C1 segment of cervical spinal cord (tissue), 14 donors: ENCODE measurements around the gene PIGS.

Experiments used
- DNase-seq, 14 donors: peaks; one replicate each; lab custom pipeline; 2025; lab: John Stamatoyannopoulos, UW

PIGS gene

DNA sequence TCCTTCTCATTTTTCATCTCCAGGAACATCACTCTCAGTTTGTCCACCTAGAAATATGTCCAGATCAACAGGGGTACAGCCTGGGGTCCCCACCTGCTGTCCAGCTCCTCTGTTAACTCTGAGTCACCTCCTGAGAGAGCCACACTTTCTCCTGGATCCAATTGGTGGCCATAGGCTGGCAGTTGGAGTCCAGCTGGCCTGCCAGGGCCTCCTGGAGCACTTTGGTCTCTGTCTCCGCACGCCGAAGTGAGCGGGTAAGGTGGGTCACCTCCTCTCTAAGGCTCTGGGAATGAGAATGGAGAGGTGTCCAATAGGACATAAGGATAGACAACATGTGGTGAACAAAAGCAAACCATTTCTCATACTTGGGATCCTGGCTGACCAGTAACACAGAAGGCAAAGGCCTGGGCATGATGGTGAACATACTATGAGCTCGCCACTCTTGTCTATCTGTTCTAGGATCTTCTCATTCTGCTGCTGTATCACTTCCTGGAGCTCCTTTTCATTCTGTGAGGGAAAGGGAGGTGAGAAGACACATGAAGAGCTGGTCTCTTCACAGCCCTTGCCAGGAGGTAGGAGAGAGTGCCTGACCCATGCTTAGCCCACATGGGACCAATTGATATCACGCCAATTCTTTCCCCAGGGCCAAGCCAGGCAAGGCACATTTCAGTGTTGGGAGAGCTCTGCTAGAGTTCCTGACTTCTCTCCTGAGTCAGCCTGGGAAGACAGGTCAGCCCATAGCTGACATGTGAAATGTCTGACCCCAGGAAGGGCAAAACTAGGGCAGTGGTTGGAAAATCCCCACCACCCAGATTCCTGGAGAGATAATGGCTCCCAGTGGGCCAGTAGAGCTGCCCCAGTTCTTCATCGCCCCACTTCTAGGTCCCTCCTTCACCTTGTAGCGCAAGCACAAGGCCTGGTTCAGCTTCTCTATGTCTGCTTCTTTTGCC lies 7.2 kb upstream of the PIGS start:
- DNase-seq, result no peak

DNA sequence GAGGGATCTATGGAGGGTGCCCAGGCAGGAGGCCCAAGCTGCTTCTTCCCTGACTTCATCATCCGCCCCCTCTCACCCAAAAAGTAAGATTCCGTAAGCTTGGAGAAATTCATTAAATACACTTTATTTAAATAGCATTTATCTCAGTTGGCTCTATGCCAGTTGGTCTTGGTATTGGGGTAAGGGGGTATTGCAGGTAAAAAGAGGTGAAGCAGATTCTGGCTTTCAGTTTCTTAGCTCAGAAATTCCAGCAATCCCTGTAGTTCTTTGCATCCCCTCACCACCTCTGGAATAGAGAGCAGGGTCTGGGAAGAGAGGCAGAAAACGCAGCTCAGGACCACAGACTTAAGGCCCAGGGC lies 6.1 kb upstream of the PIGS start:
- peak in 2 of 14 donors; percentile 34 to 47 for DNase-seq

- peak; percentile 32 to 96 (median 88) for DNase-seq
These were observed 5.6 kb upstream of the PIGS start, which contains the start of gene ALDOC for GRCh38 chr17:28576758-28577465. Gene ALDOC, minus strand, starts transcription at chr17:28576895. Its CDS starts 1,363 bp downstream, at chr17:28575532.

GRCh38 chr17:28576016-28576415 lies 4.7 kb upstream of the PIGS start:
- peak in 2 of 14 donors; percentile 30 to 35 for DNase-seq

- peak in 12 of 14 donors; percentile 11 to 78 (median 46) for DNase-seq
These were observed 3.9 kb upstream of the PIGS start for GRCh38 chr17:28575126-28575795.

DNA sequence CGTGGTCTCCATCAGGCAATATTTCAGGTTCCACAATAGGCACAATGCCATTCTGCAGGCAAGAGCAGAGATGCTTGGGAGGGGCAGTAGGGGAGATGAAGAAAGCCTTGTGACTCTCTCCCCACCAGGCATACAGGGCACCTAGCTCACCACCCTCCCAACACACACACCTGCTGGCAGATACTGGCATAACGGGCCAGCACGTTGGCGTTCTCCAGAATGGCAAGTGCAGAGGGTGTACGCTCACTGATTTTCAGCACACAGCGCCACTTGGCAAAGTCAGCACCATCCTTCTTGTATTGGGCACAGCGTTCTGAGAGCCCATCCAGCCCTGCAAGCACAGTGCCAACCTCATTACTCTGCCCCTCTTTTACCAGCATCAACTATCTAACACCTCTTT lies 3.2 kb upstream of the PIGS start:
- DNase-seq, result no peak

DNA sequence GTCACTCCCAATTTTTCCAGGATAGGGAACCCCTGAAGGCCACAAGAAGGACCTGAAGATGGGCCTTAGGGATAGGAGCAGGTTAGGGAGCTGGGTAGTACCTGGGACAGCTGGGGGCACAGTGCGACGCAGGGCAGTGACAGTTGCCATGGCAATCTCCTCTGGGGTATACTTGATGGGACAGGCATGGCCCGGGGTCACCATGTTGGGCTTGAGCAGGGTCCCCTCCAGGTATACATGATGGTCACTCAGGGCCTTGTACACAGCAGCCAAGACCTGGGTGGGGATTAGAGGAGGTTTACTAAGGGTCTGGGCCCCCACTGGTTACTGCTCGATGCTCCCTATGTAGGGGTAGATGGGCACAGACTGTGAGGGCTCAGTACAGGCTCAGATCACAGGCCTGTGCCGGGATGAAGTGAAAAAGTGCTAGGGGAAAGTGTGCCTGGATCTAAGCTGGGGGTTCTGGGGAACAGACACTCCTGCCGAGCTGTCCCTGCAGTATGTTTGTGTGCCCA lies 2.7 kb upstream of the PIGS start:
- no peak for DNase-seq

GRCh38 chr17:28573521-28573920 lies 2.2 kb upstream of the PIGS start:
- no peak for DNase-seq

GRCh38 chr17:28573040-28573380 lies 1.7 kb upstream of the PIGS start:
- no peak for DNase-seq

- DNase-seq, result peak in 2 of 14 donors; percentile 7 to 35
These were observed 1.1 kb upstream of the PIGS start for GRCh38 chr17:28572259-28573039.

DNA sequence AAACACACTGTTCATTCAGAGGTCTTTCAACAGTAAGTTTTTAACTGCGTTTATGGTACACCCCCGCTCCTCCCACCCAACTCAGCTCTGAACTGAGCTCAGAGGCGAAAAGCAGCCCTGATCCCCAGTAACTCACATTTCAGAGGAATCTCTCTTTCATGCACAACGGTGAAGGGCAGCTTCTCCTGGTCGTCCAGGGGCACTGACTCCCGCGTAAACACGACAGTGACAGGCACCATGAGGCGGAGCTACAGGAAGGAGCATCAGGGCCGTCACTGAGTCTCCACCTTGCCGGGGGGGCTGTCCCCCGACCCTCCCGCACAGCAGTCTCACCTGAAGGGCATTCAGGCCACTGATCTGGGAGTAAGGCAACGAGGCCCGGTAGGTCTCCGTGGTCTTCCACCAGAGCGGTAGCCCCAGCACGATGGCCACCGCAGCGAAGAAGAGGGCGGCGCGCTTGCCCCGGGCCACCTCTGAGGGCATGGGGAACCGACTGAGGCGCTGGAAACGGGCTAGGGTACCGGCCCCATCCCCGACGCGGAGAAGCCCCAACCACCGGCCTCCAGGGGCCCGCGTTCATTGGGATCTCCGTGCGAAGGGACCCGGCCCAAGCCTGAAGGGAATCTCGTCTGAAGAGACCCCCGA lies 486 bp downstream of the PIGS start:
- peak in 6 of 14 donors; percentile 25 to 58 (median 46) for DNase-seq

- no peak for DNase-seq
These were observed 1.9 kb downstream of the PIGS start for GRCh38 chr17:28569446-28569845.

DNA sequence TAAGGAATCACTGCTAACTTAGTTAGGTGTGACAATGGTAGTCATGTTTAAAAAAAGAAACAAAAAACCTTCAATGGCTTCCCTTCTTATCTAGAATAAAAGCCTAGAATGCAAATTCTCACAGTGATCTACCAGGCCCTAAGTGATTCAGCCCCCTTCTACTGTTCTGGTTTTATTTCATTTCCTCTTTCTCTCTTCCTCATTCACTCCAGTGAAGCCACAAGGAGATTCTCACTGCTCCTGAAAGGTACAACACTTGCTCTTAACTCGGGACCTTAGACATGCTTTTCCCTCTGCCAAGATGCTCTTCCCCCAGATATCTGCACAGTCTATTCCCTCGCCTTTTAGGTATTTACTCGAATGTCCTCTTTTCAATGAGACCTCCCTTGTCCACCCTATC lies 3.7 kb downstream of the PIGS start:
- no peak for DNase-seq

DNA sequence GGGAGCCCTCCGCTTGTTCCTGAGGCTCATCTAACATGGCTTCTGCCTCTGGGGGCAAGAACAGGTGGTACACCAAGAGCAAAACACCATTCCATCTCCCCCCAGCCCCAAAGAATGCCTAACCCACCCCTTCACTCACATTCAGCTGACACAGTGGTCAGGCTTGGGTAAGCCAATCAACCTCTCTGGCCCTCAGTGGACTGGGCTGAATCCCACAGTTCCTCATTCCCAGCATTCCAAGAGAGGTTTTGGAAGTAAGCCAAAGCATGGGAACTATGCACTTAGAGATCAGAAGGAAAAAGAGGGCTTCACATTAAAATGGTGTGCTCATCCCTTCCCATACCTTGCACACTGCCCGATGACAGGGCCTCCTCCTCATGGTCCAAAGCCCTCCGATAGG lies 7.8 kb downstream of the PIGS start:
- no peak for DNase-seq

GRCh38 chr17:28555022-28555421 lies 16.3 kb downstream of the PIGS start:
- no peak for DNase-seq

GRCh38 chr17:28554565-28554964 lies 16.8 kb downstream of the PIGS start:
- DNase-seq, result no peak

- no peak for DNase-seq
These were observed 18.3 kb downstream of the PIGS start for GRCh38 chr17:28553000-28553505.

- peak in 10 of 14 donors; percentile 4 to 64 (median 28) for DNase-seq
These were observed 18.9 kb downstream of the PIGS start, which contains the start of gene UNC119 for GRCh38 chr17:28552176-28552999. Gene UNC119, minus strand, starts transcription at chr17:28552624. Its CDS starts 67 bp downstream, at chr17:28552557.

- no peak for DNase-seq
These were observed 19.7 kb downstream of the PIGS start for GRCh38 chr17:28551421-28552175.
